ENCODE measurements around the gene NDUFB6.

The NDUFB6 gene

DNA sequence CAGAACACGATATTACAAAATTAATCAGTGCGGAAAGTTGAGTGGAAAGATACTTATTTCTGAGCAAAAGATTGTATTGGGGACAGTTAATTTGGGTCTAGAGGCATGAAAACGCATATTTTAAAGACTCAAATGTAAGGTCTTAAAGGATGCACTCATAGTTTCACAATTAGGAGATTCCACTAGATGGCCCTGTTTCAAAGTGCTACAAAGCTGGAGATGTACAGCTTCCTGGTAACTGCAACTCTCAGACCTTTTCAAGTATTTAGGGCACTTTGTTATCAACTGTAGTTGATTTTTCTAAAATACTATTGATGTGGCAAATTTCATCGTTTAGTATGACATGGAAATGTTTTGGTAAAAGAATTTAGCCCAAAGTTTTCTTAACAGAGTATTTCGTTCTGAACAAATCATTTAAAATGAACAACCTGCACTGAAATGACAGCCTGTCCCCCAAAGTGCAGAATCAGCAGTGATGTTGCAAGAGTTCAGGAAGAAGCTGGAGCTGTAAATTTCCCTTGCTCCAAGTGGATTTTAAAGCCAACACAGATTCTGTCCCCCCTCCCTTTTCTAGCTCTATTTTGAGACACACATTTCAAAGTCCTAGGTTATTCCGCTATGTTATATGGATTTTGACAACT, 16.2 kb upstream of the NDUFB6 start:
- H3K27me3 ChIP-seq (ENCODE audit: low read depth, low read length) = no peaks in the 10 kb centered on the region
- no peaks in the 10 kb centered on the region for H3K36me3 ChIP-seq (replicated peaks; ENCODE audit: low read depth, low read length)
- TF ChIP-seq, protein P1, sequence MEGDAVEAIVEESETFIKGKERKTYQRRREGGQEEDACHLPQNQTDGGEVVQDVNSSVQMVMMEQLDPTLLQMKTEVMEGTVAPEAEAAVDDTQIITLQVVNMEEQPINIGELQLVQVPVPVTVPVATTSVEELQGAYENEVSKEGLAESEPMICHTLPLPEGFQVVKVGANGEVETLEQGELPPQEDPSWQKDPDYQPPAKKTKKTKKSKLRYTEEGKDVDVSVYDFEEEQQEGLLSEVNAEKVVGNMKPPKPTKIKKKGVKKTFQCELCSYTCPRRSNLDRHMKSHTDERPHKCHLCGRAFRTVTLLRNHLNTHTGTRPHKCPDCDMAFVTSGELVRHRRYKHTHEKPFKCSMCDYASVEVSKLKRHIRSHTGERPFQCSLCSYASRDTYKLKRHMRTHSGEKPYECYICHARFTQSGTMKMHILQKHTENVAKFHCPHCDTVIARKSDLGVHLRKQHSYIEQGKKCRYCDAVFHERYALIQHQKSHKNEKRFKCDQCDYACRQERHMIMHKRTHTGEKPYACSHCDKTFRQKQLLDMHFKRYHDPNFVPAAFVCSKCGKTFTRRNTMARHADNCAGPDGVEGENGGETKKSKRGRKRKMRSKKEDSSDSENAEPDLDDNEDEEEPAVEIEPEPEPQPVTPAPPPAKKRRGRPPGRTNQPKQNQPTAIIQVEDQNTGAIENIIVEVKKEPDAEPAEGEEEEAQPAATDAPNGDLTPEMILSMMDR (IDR thresholded peaks at IDR 0.05; ENCODE audit: low read depth, low read length) = peak; percentile 88
- no peak for TF ChIP-seq EZH2phosphoT487 (IDR thresholded peaks at IDR 0.05; ENCODE audit: low read depth)
- H3K9ac ChIP-seq (ENCODE audit: low read length) = no peak overlapping the region
- H3K9me3 ChIP-seq (ENCODE audit: insufficient read depth, low read length) = no peaks in the 10 kb centered on the region
- no peak overlapping the region for H3K27ac ChIP-seq (ENCODE audit: low read length)
- no peak overlapping the region for H2AFZ ChIP-seq (ENCODE audit: low read depth, low read length)
- H4K20me1 ChIP-seq (ENCODE audit: insufficient read depth, low read length) = no peaks in the 10 kb centered on the region
- H3K4me2 ChIP-seq (ENCODE audit: low read length) = peak overlapping the region; percentile 2; the same call in 1 of the 2 replicates
- peaks cover 11% of the 10 kb centered on the region for H3K4me1 ChIP-seq (ENCODE audit: low read length)
- H3K4me3 ChIP-seq (ENCODE audit: low read length) = no peak overlapping the region
- no peaks in the 10 kb centered on the region for H3K79me2 ChIP-seq (ENCODE audit: low read length)

DNA sequence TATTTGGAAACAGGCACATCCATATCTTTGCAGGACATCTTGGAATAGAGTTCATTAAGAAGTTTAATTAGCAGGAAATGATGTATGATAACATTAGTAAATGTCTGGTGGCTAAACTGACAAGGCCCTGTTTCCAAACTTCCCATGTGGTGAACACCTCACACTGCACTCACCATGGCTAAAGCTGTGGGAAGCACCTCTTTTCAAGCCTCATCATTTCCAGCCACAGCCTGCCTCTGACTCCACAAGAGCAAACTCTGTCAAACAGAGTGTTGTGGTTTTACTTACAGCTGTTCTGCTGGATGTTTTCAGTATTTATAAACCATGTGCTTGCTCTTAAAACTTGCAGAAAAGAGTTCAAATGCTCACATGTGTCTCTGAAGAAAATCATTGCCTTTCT, 14.9 kb upstream of the NDUFB6 start:
- TF ChIP-seq EZH2phosphoT487 (IDR thresholded peaks at IDR 0.05; ENCODE audit: low read depth) = no peak
- TF ChIP-seq, protein P1 (IDR thresholded peaks at IDR 0.05; ENCODE audit: low read depth, low read length) = no peak
- Histone ChIP-seq H3K9me3 (ENCODE audit: insufficient read depth, low read length) (no peaks in the 10 kb centered on the region), H2AFZ (ENCODE audit: low read depth, low read length) (no peak overlapping the region), H4K20me1 (ENCODE audit: insufficient read depth, low read length) (no peaks in the 10 kb centered on the region), H3K9ac (ENCODE audit: low read length) (no peak overlapping the region), H3K79me2 (ENCODE audit: low read length) (no peaks in the 10 kb centered on the region), H3K4me2 (ENCODE audit: low read length) (no peak overlapping the region), H3K4me1 (ENCODE audit: low read length) (peaks cover 11% of the 10 kb centered on the region), H3K36me3 (replicated peaks; ENCODE audit: low read depth, low read length) (no peaks in the 10 kb centered on the region), H3K27me3 (ENCODE audit: low read depth, low read length) (no peaks in the 10 kb centered on the region), H3K27ac (ENCODE audit: low read length) (no peak overlapping the region), H3K4me3 (ENCODE audit: low read length) (no peak overlapping the region)

DNA sequence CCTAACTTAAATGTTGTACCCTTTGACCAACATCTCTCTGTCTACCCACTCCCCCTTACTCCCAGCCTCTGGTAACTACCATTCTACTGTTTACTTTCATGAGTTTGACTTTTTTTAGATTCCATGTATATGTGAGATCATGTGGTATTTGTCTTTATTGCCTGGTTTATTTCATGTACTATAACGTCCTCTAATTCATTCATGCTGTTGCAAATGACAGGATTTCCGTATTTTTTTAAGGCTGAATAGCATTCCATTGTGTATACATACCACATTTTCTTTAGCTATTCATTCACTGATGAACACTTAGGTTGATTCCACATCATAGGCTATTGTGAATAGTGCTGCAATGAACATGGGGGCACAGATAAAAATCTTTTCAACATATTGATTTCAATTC, 11.8 kb upstream of the NDUFB6 start:
- TF ChIP-seq EZH2phosphoT487 (IDR thresholded peaks at IDR 0.05; ENCODE audit: low read depth) = no peak
- TF ChIP-seq, protein P1 (IDR thresholded peaks at IDR 0.05; ENCODE audit: low read depth, low read length) = no peak
- Histone ChIP-seq H3K4me1 (ENCODE audit: low read length) (peaks cover 13% of the 10 kb centered on the region), H3K4me3 (ENCODE audit: low read length) (no peak overlapping the region), H3K36me3 (replicated peaks; ENCODE audit: low read depth, low read length) (no peaks in the 10 kb centered on the region), H3K27ac (ENCODE audit: low read length) (no peak overlapping the region), H3K4me2 (ENCODE audit: low read length) (no peak overlapping the region), H3K79me2 (ENCODE audit: low read length) (no peaks in the 10 kb centered on the region), H3K9ac (ENCODE audit: low read length) (no peak overlapping the region), H4K20me1 (ENCODE audit: insufficient read depth, low read length) (no peaks in the 10 kb centered on the region), H2AFZ (ENCODE audit: low read depth, low read length) (no peak overlapping the region), H3K27me3 (ENCODE audit: low read depth, low read length) (no peaks in the 10 kb centered on the region), H3K9me3 (ENCODE audit: insufficient read depth, low read length) (no peaks in the 10 kb centered on the region)

DNA sequence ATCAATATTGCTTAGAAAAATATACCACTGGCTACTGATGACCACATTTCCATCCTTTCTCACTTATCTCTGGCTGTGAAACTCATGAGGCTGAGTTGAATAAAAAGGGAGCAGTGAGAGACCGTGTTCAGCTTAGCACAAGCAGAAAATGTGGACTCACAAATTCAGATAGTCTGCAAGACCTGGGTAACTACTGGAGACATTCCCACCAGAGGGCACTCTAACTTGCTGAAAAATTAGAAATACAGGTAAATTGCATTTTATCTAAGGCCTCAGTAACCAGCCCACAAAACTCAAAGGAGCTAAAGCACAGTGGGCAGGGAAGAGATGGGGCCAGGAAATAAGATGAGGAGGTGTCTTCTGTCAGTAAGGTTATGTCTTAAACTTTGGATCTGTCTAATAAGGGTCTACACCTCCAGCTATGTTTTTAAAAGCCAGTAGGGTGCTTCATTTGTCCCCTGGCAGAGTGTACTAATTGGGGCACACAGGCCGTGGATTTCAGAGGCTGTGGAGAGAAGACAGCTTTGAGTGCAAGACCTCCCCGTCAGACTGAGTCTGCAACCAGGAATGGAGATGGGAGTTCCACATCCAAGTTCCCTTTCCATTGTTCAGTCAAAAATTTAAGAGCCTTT, 8.7 kb upstream of the NDUFB6 start:
- Histone ChIP-seq H3K27me3 (ENCODE audit: low read depth, low read length) (no peaks in the 10 kb centered on the region), H4K20me1 (ENCODE audit: insufficient read depth, low read length) (no peaks in the 10 kb centered on the region), H3K4me3 (ENCODE audit: low read length) (no peak overlapping the region), H3K9ac (ENCODE audit: low read length) (no peak overlapping the region), H3K36me3 (replicated peaks; ENCODE audit: low read depth, low read length) (no peaks in the 10 kb centered on the region), H3K4me2 (ENCODE audit: low read length) (peak overlapping the region; percentile 21), H3K9me3 (ENCODE audit: insufficient read depth, low read length) (no peaks in the 10 kb centered on the region), H3K79me2 (ENCODE audit: low read length) (no peaks in the 10 kb centered on the region), H3K4me1 (ENCODE audit: low read length) (peaks cover 14% of the 10 kb centered on the region), H2AFZ (ENCODE audit: low read depth, low read length) (peak overlapping the region; percentile 31; the same call in 1 of the 2 replicates), H3K27ac (ENCODE audit: low read length) (no peak overlapping the region)
- no peak for TF ChIP-seq EZH2phosphoT487 (IDR thresholded peaks at IDR 0.05; ENCODE audit: low read depth)
- TF ChIP-seq, protein P1 (IDR thresholded peaks at IDR 0.05; ENCODE audit: low read depth, low read length) = peak; percentile 87

Data from OCI-LY3 (cell line).